Mammary epithelial cell (primary cell): ENCODE results near the gene LYRM7.

Experiments
- CTCF ChIP-seq, 2 donors: IDR thresholded peaks in 1 of 2; conservative IDR thresholded peaks in 1 of 2; 2 replicates each; pipeline ENCODE4 v1.5.1; 2011 to 2012; ENCODE audit warnings: inconsistent platforms in 2 of 2, low read length in 2 of 2, mild to moderate bottlenecking in 2 of 2, control low read depth in 1 of 2, low read depth in 1 of 2; ENCODE audit not compliant: insufficient read depth in 1 of 2; ENCODE audit errors: extremely low read depth in 1 of 2
- EZH2 ChIP-seq: IDR thresholded peaks from 2 replicates; pipeline ENCODE4 v1.6.1; 2012; ENCODE audit warnings: low read length, inconsistent platforms, borderline replicate concordance

- TF ChIP-seq CTCF (conservative IDR thresholded peaks at IDR 0.05 in 1 of 2, IDR thresholded peaks at IDR 0.05 in 1 of 2; ENCODE audit: extremely low read depth in 1 of 2, insufficient read depth in 1 of 2, low read depth in 1 of 2, low read length in 2 of 2) (no peak), EZH2 (no peak)
Measured at GRCh38 chr5:131218392-131218791, 47.6 kb downstream of the LYRM7 start.
